Measurements from ENCODE around the gene MGAT4D. TPM values are rescaled to one million over a fixed set of nuclear protein-coding genes. Genes with fewer than 3 reads are reported as not detected.
A peak's percentile ranks its signal among the peaks of the same experiment; 100 is the strongest.

Gene MGAT4D
- total RNA-seq, 2 donors from 2014 or later, result not detected

DNA sequence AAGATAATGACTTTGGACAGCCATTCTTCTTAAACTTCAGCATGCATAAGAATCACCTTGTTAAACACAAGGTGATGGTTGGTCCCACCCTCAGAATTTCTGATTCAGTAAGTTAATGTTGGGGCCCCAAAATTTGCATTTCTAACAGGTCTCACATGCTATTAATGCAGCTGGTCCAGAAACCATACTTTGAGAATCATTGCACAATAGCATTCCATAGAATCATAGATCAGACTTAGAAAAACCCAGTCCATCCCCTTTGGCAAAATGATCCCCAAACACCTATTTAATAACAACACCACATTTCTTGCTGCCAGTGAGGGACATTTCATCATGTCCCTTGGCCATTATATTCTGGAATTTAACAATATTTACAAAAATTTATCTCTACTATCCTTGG, 6.2 kb upstream of the MGAT4D start:
- TF ChIP-seq, protein P1, sequence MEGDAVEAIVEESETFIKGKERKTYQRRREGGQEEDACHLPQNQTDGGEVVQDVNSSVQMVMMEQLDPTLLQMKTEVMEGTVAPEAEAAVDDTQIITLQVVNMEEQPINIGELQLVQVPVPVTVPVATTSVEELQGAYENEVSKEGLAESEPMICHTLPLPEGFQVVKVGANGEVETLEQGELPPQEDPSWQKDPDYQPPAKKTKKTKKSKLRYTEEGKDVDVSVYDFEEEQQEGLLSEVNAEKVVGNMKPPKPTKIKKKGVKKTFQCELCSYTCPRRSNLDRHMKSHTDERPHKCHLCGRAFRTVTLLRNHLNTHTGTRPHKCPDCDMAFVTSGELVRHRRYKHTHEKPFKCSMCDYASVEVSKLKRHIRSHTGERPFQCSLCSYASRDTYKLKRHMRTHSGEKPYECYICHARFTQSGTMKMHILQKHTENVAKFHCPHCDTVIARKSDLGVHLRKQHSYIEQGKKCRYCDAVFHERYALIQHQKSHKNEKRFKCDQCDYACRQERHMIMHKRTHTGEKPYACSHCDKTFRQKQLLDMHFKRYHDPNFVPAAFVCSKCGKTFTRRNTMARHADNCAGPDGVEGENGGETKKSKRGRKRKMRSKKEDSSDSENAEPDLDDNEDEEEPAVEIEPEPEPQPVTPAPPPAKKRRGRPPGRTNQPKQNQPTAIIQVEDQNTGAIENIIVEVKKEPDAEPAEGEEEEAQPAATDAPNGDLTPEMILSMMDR (conservative IDR thresholded peaks at IDR 0.05), result no peak
- no peak for DNase-seq
- H3K9me3 ChIP-seq (ENCODE audit: control insufficient read depth, low read length), result peaks cover 19% of the 10 kb centered on the region
- H3K27me3 Mint-ChIP-seq (ENCODE audit: insufficient read depth), result peaks cover 30% of the 10 kb centered on the region
- H3K27ac Mint-ChIP-seq, result no peak overlapping the region
- no peaks in the 10 kb centered on the region for H3K4me1 ChIP-seq (ENCODE audit: control insufficient read depth, insufficient read depth, low read length)
- H3K36me3 Mint-ChIP-seq (ENCODE audit: low read depth), result peaks cover 3% of the 10 kb centered on the region
- no peak overlapping the region for H3K9ac ChIP-seq (ENCODE audit: extremely low read depth, low read length, poor library complexity, severe bottlenecking)
- peaks cover 31% of the 10 kb centered on the region for H3K27me3 ChIP-seq (ENCODE audit: control insufficient read depth, insufficient read depth, low read length, poor library complexity, severe bottlenecking)
- H3K4me1 Mint-ChIP-seq, result no peaks in the 10 kb centered on the region
- no peak overlapping the region for H3K4me3 Mint-ChIP-seq
- H3K4me3 ChIP-seq (ENCODE audit: low read length), result no peak overlapping the region
- H3K36me3 ChIP-seq (ENCODE audit: control insufficient read depth, insufficient read depth, low read length), result no peaks in the 10 kb centered on the region
- H3K27ac ChIP-seq (ENCODE audit: low read depth, low read length), result no peak overlapping the region
- H3K9me3 Mint-ChIP-seq, result peaks cover 24% of the 10 kb centered on the region

DNA sequence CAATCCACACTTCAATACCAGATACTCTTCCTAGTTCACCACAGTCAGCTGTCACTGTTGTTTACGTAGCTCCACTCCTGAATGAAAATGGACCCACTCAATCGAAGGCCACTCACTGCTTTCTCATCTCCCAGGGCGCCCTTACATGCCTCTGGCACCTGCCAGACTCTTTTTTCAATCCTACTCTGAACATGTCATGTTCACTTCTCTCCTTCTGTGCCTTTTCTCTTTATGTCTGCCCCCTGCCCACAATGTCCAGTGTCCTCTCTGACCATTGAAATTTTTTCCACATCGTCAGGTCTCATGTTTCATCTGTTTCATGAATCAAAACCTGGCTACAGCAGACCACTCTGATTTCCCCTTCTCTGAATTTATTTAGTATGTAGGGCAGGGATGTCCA, 1.3 kb upstream of the MGAT4D start:
- H3K9me3 Mint-ChIP-seq, result no peaks in the 10 kb centered on the region
- Histone ChIP-seq H3K4me1 (ENCODE audit: control insufficient read depth, insufficient read depth, low read length) (no peaks in the 10 kb centered on the region), H3K27ac (ENCODE audit: low read depth, low read length) (no peak overlapping the region), H3K27me3 (ENCODE audit: control insufficient read depth, insufficient read depth, low read length, poor library complexity, severe bottlenecking) (peaks cover 67% of the 10 kb centered on the region), H3K9me3 (ENCODE audit: control insufficient read depth, low read length) (no peaks in the 10 kb centered on the region), H3K36me3 (ENCODE audit: control insufficient read depth, insufficient read depth, low read length) (no peaks in the 10 kb centered on the region), H3K9ac (ENCODE audit: extremely low read depth, low read length, poor library complexity, severe bottlenecking) (no peak overlapping the region), H3K4me3 (ENCODE audit: low read length) (no peak overlapping the region)
- peaks cover 62% of the 10 kb centered on the region for H3K27me3 Mint-ChIP-seq (ENCODE audit: insufficient read depth)
- TF ChIP-seq, protein P1 (conservative IDR thresholded peaks at IDR 0.05), result no peak
- no peaks in the 10 kb centered on the region for H3K36me3 Mint-ChIP-seq (ENCODE audit: low read depth)
- H3K27ac Mint-ChIP-seq, result no peak overlapping the region
- H3K4me3 Mint-ChIP-seq, result no peak overlapping the region
- WGBS, 2 experiments (ENCODE audit: insufficient coverage in 1 of 2, insufficient read length in 1 of 2), result 89 to 90% methylated on average over 4 of the region's 4 CpGs
- no peak for DNase-seq
- no peaks in the 10 kb centered on the region for H3K4me1 Mint-ChIP-seq

DNA sequence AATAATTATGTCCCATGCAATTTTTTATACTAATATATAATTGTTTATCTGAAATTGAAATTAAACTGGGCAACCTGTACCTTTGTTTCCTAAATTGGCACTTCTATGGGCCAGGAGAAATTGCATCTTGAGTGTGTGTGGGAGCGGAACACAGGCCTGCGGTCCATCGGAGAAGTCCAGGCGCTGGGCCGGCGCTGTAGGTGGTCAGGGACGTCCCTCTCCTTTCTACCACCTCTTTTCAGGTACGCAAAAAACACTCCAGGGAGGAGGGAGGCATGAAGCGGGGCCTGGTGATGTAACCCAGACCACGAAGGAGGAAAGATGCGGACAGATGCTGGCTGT, 717 bp downstream of the MGAT4D start:
- no peaks in the 10 kb centered on the region for H3K4me1 Mint-ChIP-seq
- H3K4me3 ChIP-seq (ENCODE audit: low read length), result no peak overlapping the region

More for the DNA sequence above, 717 bp downstream of the MGAT4D start:
- no peaks in the 10 kb centered on the region for H3K36me3 ChIP-seq (ENCODE audit: control insufficient read depth, insufficient read depth, low read length)
- no peaks in the 10 kb centered on the region for H3K36me3 Mint-ChIP-seq (ENCODE audit: low read depth)
- H3K27ac Mint-ChIP-seq, result no peak overlapping the region
- no peak overlapping the region for H3K27ac ChIP-seq (ENCODE audit: low read depth, low read length)
- H3K27me3 Mint-ChIP-seq (ENCODE audit: insufficient read depth), result peaks cover 62% of the 10 kb centered on the region
- no peak for DNase-seq
- H3K27me3 ChIP-seq (ENCODE audit: control insufficient read depth, insufficient read depth, low read length, poor library complexity, severe bottlenecking), result peaks cover 67% of the 10 kb centered on the region
- no peaks in the 10 kb centered on the region for H3K9me3 ChIP-seq (ENCODE audit: control insufficient read depth, low read length)
- H3K4me3 Mint-ChIP-seq, result peak overlapping the region; percentile 54
- WGBS, 2 experiments (ENCODE audit: insufficient coverage in 1 of 2, insufficient read length in 1 of 2), result 66 to 77% methylated on average over 7 to 11 of the region's 11 CpGs
- no peak overlapping the region for H3K9ac ChIP-seq (ENCODE audit: extremely low read depth, low read length, poor library complexity, severe bottlenecking)
- H3K4me1 ChIP-seq (ENCODE audit: control insufficient read depth, insufficient read depth, low read length), result no peaks in the 10 kb centered on the region
- TF ChIP-seq, protein P1 (conservative IDR thresholded peaks at IDR 0.05), result no peak
- H3K9me3 Mint-ChIP-seq, result no peaks in the 10 kb centered on the region
